Cardiac septum (tissue), 1 donor: ENCODE data around the gene ERC1. TPM values are rescaled to one million over a fixed set of nuclear protein-coding genes. Genes with fewer than 3 reads are reported as not detected.
"Not testable (repeated sequence)": the region's sequence is repeated elsewhere in the genome, so short reads cannot be mapped to it uniquely, and the experiment has no call there.

Experiments used
- DNase-seq: peaks from one replicate; pipeline ENCODE4 v3.0.0-alpha.2; 2020; ENCODE audit warnings: low spot score
- intact Hi-C: fragments of 100-400 bp; cut with DNase I; formaldehyde crosslinking; loops from one replicate; pipeline ENCODE4 v1.14.0; 2022
- total RNA-seq: library from RNA; stranded (reverse); fragmentation: NEBNext Ultra II Directional; extraction: Animal tissue kit (Norgen Biotek cat#: 25700); gene quantifications from one replicate; pipeline ENCODE4 v1.2.1, GENCODE V29; 2021
- donor health status: DM: no; HTN: no; CAD: no.

Gene ERC1
- total RNA-seq, 1 donor from 2014 or later = 56.9 TPM

- intact Hi-C loops = no loop called here
- DNase-seq = no peak
Measured at GRCh38 chr12:1250641-1251040, 259.6 kb downstream of the ERC1 start.

DNA sequence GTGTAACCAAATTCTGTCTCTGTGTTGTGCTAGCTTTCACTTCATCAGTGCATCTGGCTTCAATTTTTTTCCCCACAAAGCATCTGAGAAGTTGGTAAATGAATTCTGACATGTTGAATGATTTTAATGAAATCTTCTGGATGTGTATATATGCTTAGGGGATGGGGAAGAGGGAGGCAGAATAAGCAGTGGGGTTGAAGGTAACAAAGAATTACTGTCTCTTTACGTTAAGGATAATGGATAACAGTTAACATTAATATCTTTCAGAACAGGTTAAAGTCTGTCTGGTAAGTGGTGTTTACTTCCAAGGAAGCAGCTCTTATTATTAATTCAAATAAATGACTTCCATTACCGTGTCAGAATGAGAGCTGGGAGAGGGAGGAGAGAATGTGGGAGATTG, 261.7 kb downstream of the ERC1 start:
- no peak for DNase-seq
- intact Hi-C loops = no loop called here

- DNase-seq, intact Hi-C loops: not testable (repeated sequence)
Measured at GRCh38 chr12:1255125-1255524, 264.1 kb downstream of the ERC1 start.

DNA sequence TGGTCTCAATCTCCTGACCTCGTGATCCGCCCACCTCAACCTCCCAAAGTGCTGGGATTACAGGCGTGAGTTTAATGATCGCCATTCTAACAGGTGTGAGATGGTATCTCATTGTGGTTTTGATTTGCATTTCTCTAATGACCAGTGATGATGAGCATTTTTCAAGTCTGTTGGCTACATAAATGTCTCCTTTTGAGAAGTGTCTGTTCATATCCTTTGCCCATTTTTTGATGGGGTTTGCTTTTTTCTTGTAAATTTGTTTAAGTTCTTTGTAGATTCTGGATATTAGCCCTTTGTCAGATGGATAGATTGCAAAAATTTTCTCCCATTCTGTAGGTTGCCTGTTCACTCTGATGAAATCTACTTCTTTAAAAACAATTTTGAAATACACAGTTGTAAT, 264.8 kb downstream of the ERC1 start:
- intact Hi-C loops, DNase-seq: not testable (repeated sequence)

- intact Hi-C loops = no loop called here
- DNase-seq = no peak
Measured at GRCh38 chr12:1256285-1256684, 265.3 kb downstream of the ERC1 start.

- no peak for DNase-seq
- intact Hi-C loops = no loop called here
Measured at GRCh38 chr12:1256991-1257390, 266.0 kb downstream of the ERC1 start.

DNA sequence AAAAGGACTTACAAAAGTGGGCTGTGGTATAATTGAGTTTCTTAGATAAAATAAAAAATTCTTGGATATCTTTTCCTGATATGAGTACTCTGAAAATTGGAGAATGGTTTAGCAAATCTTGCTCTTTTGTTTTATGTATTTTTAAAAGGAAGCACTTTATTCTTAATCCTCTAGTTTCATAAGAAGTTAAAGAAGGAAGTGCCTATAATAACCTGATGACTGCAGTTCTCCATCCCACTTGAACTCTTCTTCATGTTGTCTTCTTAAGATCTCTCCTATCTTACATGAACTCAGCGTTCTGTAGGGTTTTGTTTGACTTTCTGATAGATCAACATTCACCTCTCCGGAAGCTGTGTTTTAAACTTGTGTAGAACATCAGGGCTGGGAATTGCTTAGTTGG, 271.0 kb downstream of the ERC1 start:
- intact Hi-C loops = no loop called here
- DNase-seq = no peak

- DNase-seq = no peak
- intact Hi-C loops = no loop called here
Measured at GRCh38 chr12:1267243-1267642, 276.2 kb downstream of the ERC1 start.

DNA sequence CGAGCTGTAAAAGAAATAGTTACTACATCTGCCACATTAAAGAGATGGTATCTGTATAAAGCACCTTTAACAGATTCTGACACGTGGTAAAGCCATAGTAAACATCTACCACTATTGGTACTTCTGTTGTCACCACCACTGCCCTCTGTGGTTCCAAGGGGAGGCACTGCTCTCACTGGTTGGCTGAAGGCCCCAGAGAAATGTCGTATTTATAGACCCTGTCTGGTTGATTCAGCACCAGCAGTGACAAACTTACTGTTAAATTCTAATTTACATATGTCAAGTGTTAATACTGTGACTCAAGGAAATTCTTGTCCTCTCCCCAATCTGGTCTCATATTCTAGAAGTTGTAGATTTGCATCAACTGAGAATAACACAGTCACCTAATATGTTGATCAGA, 281.1 kb downstream of the ERC1 start:
- intact Hi-C loops = loop anchor here (10.0 kb wide), 1 partner anchor 303 kb away; no protein-coding TSS in a partner anchor
- DNase-seq = no peak

DNA sequence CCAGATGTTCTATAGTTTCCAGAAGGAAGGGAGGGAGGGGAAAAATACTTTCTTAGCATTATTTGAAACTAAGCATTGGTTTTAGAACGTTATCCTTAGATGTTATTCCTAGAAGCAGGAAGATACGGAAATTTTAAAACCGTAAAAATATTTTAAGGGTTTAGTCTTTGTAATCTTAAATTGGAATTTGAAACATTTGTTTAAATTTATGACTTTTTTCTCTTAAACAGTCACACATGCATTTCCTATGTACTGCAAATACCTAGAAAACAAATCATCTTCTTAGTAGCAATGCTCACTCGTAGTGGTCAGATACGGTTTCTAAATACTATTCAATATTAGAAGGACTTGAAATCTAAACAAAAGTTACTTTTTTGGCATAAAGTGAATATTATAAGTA, 282.0 kb downstream of the ERC1 start:
- DNase-seq = no peak
- intact Hi-C loops = loop anchor here (10.0 kb wide), 1 partner anchor 302 kb away; no protein-coding TSS in a partner anchor

GRCh38 chr12:1277905-1278304, 286.9 kb downstream of the ERC1 start:
- no peak for DNase-seq
- intact Hi-C loops = loop anchor here (10.0 kb wide), 1 partner anchor 297 kb away; no protein-coding TSS in a partner anchor

DNA sequence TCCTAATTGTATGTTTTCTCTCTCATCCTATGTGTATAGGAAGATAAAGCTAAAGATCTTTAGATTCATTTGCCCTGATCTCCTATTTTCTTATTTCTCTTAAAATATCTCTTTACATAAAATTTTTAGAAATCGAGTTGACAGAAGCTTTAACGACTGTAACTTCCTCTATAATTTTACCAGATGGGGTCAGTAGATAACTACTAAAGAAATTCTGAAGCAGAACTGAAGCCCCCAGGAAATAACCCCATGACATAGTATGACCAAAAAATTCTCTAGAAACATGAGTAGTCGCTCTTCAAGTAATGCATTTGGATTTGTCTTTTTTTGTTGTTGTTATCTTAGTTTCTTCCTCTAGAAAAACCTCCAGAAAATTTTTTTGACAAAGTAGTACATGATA, 288.0 kb downstream of the ERC1 start:
- intact Hi-C loops = loop anchor here (10.0 kb wide), 1 partner anchor 296 kb away; no protein-coding TSS in a partner anchor
- no peak for DNase-seq

GRCh38 chr12:1280059-1280458, 289.0 kb downstream of the ERC1 start:
- no peak for DNase-seq
- intact Hi-C loops = no loop called here

GRCh38 chr12:1281683-1282366, 290.8 kb downstream of the ERC1 start:
- intact Hi-C loops = no loop called here

DNA sequence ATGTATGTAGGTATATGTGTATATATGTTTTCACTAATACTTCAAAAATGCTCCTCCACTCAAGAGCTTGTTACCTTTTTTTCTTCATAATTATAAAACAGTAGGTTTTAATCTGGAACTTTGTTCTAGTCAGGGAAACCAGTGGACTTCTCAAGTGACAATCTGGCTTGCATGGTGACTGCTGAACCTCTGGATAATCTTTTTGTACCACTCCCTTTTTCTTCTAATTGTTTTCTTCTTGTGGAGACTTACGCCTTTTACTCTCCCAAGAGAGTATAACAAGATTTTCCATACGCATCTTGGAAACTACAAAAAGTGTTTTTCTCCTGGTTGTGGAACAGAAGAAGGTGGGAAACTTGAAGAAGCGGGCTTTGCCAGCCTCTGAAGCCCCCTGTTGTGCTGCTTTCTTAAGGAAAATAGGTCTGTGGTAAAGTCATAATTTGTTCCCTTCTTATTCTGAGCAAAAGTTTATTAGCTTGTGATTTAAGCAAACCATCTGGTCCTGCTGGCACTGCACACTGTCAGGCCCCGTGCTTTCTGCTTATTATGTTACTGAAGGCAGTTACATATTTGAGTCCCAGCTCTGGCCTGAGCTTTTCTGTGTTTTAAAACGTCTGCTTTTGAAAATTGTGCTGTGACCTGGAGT, 291.8 kb downstream of the ERC1 start:
- DNase-seq = no peak
- intact Hi-C loops = no loop called here

More at GRCh38 chr12:1281683-1282366, 290.8 kb downstream of the ERC1 start:
- DNase-seq = no peak

GRCh38 chr12:1283316-1283715, 292.3 kb downstream of the ERC1 start:
- DNase-seq = no peak
- intact Hi-C loops = no loop called here

GRCh38 chr12:1284611-1285010, 293.6 kb downstream of the ERC1 start:
- no peak for DNase-seq
- intact Hi-C loops = no loop called here

DNA sequence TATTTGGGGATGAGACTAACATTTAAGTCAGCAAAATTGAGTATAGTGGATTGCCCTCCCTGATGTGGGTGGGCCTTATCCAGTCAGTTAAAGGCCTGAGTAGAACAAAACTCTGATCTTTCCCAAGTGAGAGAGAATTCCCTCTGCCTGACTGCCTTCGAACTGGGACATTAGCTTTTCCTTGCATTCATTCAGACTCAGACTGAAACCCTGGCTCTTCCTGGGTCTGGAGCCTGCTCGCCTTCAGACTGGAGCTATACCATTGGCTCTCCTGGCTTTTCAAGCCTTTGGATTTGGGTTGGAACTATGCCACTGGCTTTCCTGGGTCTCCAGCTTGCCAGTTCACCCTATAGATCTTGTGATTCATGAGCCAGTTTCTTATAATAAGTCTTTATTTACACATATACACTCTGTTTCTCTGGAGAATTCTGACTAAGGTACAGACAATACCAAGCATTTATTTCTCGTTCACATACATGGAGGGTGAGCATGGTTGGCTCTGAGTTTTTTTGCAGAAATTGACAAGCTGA, 296.5 kb downstream of the ERC1 start:
- no peak for DNase-seq
- intact Hi-C loops = no loop called here

- no peak for DNase-seq
- intact Hi-C loops = no loop called here
Measured at GRCh38 chr12:1288333-1288732, 297.3 kb downstream of the ERC1 start.

- intact Hi-C loops = no loop called here
Measured at GRCh38 chr12:1289371-1290155, 298.5 kb downstream of the ERC1 start.

More at GRCh38 chr12:1289371-1290155, 298.5 kb downstream of the ERC1 start:
- DNase-seq = no peak
